NB4 (cell line): ENCODE data around the gene LDLRAD4.

Experiments
- MYC ChIP-seq: IDR thresholded peaks from 2 replicates; pipeline ENCODE4 v1.6.1; 2011; ENCODE audit warnings: low read depth, low read length
- POLR2A ChIP-seq: IDR thresholded peaks from 2 replicates; pipeline ENCODE4 v1.6.1; 2011; ENCODE audit warnings: mild to moderate bottlenecking; ENCODE audit not compliant: insufficient read length; ENCODE audit errors: extremely low read depth
- TF ChIP-seq, protein P1 (sequence below): IDR thresholded peaks from one replicate; pipeline ENCODE4 v1.5.1; 2012; ENCODE audit warnings: low read depth, low read length

DNA sequence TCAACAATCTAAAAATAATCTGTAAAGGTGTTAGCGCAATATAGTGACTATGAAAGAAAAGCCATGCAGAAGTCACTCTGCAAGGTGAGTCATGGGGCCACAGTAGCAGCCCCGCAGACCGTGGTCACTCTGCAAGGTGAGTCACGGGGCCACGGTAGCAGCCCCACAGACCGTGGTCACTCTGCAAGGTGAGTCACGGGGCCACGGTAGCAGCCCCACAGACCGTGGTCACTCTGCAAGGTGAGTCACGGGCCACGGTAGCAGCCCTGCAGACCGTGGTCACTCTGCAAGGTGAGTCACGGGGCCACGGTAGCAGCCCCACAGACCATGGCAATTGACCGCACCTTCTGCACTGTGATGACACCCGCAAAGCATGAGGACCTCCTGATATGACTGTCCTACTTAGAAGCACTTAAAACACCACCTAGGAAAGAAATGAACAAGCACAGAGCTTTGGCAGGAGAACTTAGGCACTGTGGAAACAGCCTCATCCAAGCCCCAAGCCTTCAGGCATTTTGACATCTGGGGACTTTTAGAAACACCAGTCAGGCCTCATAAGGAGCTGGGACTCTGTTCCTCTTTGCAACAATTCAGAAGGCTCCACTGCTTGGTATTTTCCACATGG is 70.1 kb downstream of the LDLRAD4 start:
- TF ChIP-seq MYC: no peak
- TF ChIP-seq, protein P1, sequence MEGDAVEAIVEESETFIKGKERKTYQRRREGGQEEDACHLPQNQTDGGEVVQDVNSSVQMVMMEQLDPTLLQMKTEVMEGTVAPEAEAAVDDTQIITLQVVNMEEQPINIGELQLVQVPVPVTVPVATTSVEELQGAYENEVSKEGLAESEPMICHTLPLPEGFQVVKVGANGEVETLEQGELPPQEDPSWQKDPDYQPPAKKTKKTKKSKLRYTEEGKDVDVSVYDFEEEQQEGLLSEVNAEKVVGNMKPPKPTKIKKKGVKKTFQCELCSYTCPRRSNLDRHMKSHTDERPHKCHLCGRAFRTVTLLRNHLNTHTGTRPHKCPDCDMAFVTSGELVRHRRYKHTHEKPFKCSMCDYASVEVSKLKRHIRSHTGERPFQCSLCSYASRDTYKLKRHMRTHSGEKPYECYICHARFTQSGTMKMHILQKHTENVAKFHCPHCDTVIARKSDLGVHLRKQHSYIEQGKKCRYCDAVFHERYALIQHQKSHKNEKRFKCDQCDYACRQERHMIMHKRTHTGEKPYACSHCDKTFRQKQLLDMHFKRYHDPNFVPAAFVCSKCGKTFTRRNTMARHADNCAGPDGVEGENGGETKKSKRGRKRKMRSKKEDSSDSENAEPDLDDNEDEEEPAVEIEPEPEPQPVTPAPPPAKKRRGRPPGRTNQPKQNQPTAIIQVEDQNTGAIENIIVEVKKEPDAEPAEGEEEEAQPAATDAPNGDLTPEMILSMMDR: no peak
- no peak for TF ChIP-seq POLR2A
